Spinal cord (tissue), 10 donors: ENCODE data around the gene HLA-G. TPM values are rescaled to one million over a fixed set of nuclear protein-coding genes. Genes with fewer than 3 reads are reported as not detected.

Experiments
- DNase-seq, 6 donors: peaks; one replicate each; pipeline versions ENCODE4 v3.0.0 to v3.0.0-alpha.2; 2013 to 2015; ENCODE audit warnings: low spot score in 6 of 6, low read depth in 4 of 6
- H3K27ac ChIP-seq: one replicate; pipeline ENCODE4 v1.5.1; 2013; ENCODE audit warnings: low read depth, low read length, control low read depth
- H3K27me3 ChIP-seq: one replicate; pipeline ENCODE4 v1.6.1; 2013; ENCODE audit warnings: low read length; ENCODE audit not compliant: control insufficient read depth, insufficient read depth
- H3K36me3 ChIP-seq: one replicate; pipeline ENCODE4 v1.6.1; 2013; ENCODE audit warnings: low read length; ENCODE audit not compliant: control insufficient read depth, insufficient read depth
- H3K4me1 ChIP-seq: one replicate; pipeline ENCODE4 v1.6.1; 2013; ENCODE audit warnings: low read length; ENCODE audit not compliant: control insufficient read depth, insufficient read depth
- H3K4me3 ChIP-seq: one replicate; pipeline ENCODE4 v1.5.1; 2013; ENCODE audit warnings: low read depth, low read length, control low read depth
- H3K9me3 ChIP-seq: one replicate; pipeline ENCODE4 v1.6.1; 2013; ENCODE audit warnings: low read length; ENCODE audit not compliant: control insufficient read depth, insufficient read depth
- WGBS: methylation state at CpG from one replicate; pipeline ENCODE4 v1.1.5; 2013; ENCODE audit warnings: missing lambda C conversion rate; ENCODE audit not compliant: insufficient coverage; 5-methylcytosine and 5-hydroxymethylcytosine counted together
- polyA plus RNA-seq, 2 donors: library from polyadenylated mRNA; unstranded; fragments of 120-200 nt; gene quantifications; one replicate each; pipeline ENCODE4 v1.2.1, GENCODE V29; 2013; ENCODE audit not compliant: insufficient read length in 2 of 2
- total RNA-seq, 2 donors: library from RNA; depleted of rRNA in 1 of 2; stranded (reverse); fragments of 120-200 nt in 1 of 2; fragments of >200 nt in 1 of 2; gene quantifications; one replicate each; pipeline versions ENCODE4 v1.2.3 to v1.2.4, GENCODE V29; 2013 to 2014
- donor health status: healthy.

Gene HLA-G
- total and polyA plus RNA-seq, 4 donors, result 2.6 to 7.6 TPM; not detected in 2

GRCh38 chr6:29831776-29832175 is 4.2 kb downstream of the HLA-G start:
- H3K36me3 ChIP-seq, result no peaks in the 10 kb centered on the region
- no peaks in the 10 kb centered on the region for H3K9me3 ChIP-seq
- peaks cover 54% of the 10 kb centered on the region for H3K27me3 ChIP-seq
- peaks cover 10% of the 10 kb centered on the region for H3K4me1 ChIP-seq
- WGBS, result no CpG with 5 or more reads among the region's 2 CpGs
- peak in 1 of 6 donors; percentile 7 for DNase-seq
- no peak overlapping the region for H3K27ac ChIP-seq
- H3K4me3 ChIP-seq, result no peak overlapping the region

DNA sequence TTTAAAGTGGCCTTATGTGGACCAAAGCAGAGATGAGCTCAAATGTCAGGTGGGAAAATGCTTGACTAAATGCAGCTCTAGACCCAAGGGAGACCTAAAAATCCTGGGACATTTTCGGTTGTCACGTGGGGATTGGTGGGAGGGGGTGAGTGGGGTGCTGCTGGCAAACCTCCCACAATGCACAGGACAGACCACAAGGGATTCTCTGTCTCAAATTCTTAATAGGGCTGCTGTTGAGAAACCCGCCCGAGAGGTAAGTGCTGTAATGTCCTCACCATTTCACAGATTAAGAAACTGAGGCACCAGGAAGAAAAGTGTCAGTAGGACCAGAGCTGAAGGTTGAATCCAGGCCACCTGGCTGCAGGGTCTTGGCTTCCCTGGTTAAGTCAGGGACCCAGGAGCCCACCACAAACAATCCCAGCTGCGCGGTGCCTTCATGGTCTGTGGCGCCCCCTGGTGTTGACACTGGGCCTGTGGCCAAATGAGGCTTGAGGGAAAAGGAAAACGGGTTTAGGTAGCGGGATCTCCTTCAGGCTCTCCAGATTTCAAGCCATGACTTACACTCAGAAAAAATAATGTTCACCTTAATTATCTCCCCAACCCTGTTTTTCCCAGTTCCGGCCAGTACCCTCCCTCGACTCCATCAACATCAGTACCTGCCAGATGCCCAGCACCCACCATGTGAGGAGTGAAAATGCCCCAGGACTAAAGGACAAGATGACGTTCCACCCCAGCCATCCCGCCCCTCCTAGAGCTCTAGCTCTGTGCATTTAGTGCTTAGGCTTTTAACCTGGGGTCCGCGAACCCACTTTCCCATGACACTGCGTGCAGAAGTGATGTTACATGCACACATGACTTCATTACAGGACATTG is 7.2 kb downstream of the HLA-G start:
- H3K27me3 ChIP-seq, result peaks cover 36% of the 10 kb centered on the region
- H3K4me1 ChIP-seq, result no peaks in the 10 kb centered on the region
- no peaks in the 10 kb centered on the region for H3K36me3 ChIP-seq
- H3K4me3 ChIP-seq, result no peak overlapping the region
- 15% methylated on average over 11 of the region's 16 CpGs for WGBS
- H3K9me3 ChIP-seq, result no peaks in the 10 kb centered on the region
- H3K27ac ChIP-seq, result no peak overlapping the region
- peak in 2 of 6 donors; percentile 7 to 49 for DNase-seq

DNA sequence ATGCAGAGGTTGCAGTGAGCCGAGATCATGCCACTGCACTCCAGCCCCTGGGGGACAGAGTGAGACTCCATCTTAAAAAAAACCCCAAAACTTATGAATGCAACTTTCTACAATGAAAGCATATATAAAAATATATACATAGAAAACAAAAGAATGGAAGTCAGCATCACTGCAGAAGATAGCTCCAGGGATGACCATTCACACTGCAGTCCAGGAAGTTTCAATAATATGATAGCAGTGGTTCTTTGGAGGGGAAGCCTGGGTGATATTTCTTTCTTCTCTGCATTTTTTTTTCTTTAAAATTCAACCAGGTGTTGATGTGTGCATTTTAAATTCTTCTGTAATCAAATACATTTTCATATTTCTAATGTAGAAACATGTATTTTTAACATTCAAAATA is 12.3 kb downstream of the HLA-G start:
- Histone ChIP-seq H3K36me3 (no peaks in the 10 kb centered on the region), H3K4me3 (no peak overlapping the region), H3K27ac (no peak overlapping the region), H3K9me3 (no peaks in the 10 kb centered on the region), H3K27me3 (peaks cover 29% of the 10 kb centered on the region), H3K4me1 (no peaks in the 10 kb centered on the region)
- WGBS, result no CpG with 5 or more reads among the region's 1 CpG
- no peak for DNase-seq

DNA sequence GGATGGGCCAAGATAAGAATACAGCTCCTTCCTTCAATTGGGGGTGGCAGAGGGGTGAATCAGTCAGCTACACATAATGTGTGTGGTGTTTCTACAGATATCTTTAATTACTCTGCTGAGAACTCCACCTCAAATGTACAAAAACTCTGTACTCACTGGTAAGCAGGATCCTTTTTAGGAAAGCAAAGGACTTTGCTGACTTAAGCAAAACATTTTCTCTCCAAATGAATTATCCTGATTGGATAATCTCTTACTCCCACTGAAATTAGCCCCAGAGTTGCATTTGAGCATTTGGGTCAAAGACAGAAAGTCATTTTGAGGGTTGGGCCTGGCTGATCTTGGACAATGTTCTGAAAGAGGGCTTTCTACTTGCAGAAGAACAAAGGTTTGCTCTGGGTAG is 13.4 kb downstream of the HLA-G start:
- H3K4me3 ChIP-seq, result no peak overlapping the region
- no peaks in the 10 kb centered on the region for H3K4me1 ChIP-seq
- no peaks in the 10 kb centered on the region for H3K9me3 ChIP-seq
- no peak overlapping the region for H3K27ac ChIP-seq
- H3K36me3 ChIP-seq, result no peaks in the 10 kb centered on the region
- no peak for DNase-seq
- peaks cover 28% of the 10 kb centered on the region for H3K27me3 ChIP-seq

GRCh38 chr6:29845405-29846006 is 17.9 kb downstream of the HLA-G start:
- H3K9me3 ChIP-seq, result no peaks in the 10 kb centered on the region
- H3K4me3 ChIP-seq, result no peak overlapping the region
- H3K4me1 ChIP-seq, result peaks cover 5% of the 10 kb centered on the region
- H3K36me3 ChIP-seq, result no peaks in the 10 kb centered on the region
- peaks cover 43% of the 10 kb centered on the region for H3K27me3 ChIP-seq
- 17% methylated on average over 1 of the region's 2 CpGs for WGBS
- no peak overlapping the region for H3K27ac ChIP-seq
- DNase-seq, result no peak

DNA sequence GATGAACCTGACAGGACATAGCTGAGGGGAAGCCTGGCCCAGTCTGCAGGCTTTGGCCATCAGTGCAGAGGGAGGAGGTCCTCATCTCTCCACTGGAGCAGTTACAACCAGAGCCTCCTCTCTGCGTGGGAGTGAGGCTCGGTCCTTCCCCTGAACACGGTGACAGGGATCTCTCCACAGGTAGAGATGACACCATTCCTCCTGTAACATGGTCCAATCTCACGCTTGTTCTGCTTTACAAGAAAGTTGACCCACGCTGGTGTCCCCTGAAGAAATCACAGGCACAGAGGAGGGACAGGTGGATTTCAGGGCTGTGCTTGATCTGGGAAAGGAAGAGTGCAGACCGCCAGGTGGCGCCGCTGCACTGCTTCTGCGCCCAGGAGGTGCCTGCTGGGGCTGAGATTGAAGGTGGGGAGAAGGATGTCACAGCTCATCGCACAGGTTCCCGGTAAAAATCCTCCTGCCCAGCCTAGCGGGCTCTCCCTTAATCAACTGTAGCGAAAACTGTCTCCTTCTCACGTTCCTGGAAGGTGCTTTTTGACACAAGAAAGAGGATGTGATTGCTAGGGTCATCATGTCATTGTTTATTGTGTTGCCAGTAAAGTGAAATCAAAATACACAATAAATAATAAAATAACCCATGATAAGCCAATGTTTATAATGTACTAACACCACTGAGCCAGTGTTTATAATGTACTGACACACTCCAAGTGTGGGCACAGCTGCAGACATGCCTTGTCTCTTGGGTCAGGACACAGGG is 20.4 kb downstream of the HLA-G start:
- peaks cover 65% of the 10 kb centered on the region for H3K27me3 ChIP-seq
- H3K4me1 ChIP-seq, result peaks cover 5% of the 10 kb centered on the region
- 13% methylated on average over 9 of the region's 14 CpGs for WGBS
- peak; percentile 31 to 91 (median 51) for DNase-seq
- H3K4me3 ChIP-seq, result no peak overlapping the region
- no peaks in the 10 kb centered on the region for H3K9me3 ChIP-seq
- H3K27ac ChIP-seq, result no peak overlapping the region
- H3K36me3 ChIP-seq, result no peaks in the 10 kb centered on the region

- DNase-seq, result peak in 1 of 6 donors; percentile 13
- H3K4me3 ChIP-seq, result no peak overlapping the region
- peaks cover 5% of the 10 kb centered on the region for H3K4me1 ChIP-seq
Observed at GRCh38 chr6:29850011-29850553, 22.5 kb downstream of the HLA-G start.

GRCh38 chr6:29851190-29851589 is 23.6 kb downstream of the HLA-G start:
- H3K4me3 ChIP-seq, result no peak overlapping the region
- DNase-seq, result no peak
- no peak overlapping the region for H3K27ac ChIP-seq
- H3K36me3 ChIP-seq, result no peaks in the 10 kb centered on the region
- H3K27me3 ChIP-seq, result peaks cover 50% of the 10 kb centered on the region
- H3K4me1 ChIP-seq, result peaks cover 5% of the 10 kb centered on the region
- no peaks in the 10 kb centered on the region for H3K9me3 ChIP-seq
- WGBS, result 78% methylated on average over 3 of the region's 3 CpGs

More at GRCh38 chr6:29850011-29850553, 22.5 kb downstream of the HLA-G start:
- 9% methylated on average over 33 of the region's 38 CpGs for WGBS
- Histone ChIP-seq H3K27me3 (peaks cover 55% of the 10 kb centered on the region), H3K27ac (no peak overlapping the region), H3K9me3 (no peaks in the 10 kb centered on the region), H3K36me3 (no peaks in the 10 kb centered on the region)

- Histone ChIP-seq H3K9me3 (no peaks in the 10 kb centered on the region), H3K4me3 (no peak overlapping the region), H3K27ac (no peak overlapping the region), H3K36me3 (no peaks in the 10 kb centered on the region), H3K4me1 (peaks cover 5% of the 10 kb centered on the region), H3K27me3 (peaks cover 44% of the 10 kb centered on the region)
- DNase-seq, result no peak
- WGBS, result 40% methylated on average over 1 of the region's 2 CpGs
Observed at GRCh38 chr6:29853245-29853644, 25.6 kb downstream of the HLA-G start.
